Hepatocyte (in vitro differentiated cells): ENCODE measurements around the gene MRPS9. TPM values are rescaled to one million over a fixed set of nuclear protein-coding genes. Genes with fewer than 3 reads are reported as not detected.
A peak's percentile ranks its signal among the peaks of the same experiment; 100 is the strongest.

Source experiments
- DNase-seq: peaks from one replicate; pipeline ENCODE4 v3.0.0-alpha.2; 2016; ENCODE audit warnings: low spot score
- H2AFZ ChIP-seq: fragments of 200-600 bp; sonication (generic); 2 replicates; pipeline ENCODE4 v1.6.0; 2016; ENCODE audit warnings: antibody characterized with exemption, mild to moderate bottlenecking
- H3K27ac ChIP-seq: fragments of 200-600 bp; sonication (generic); 2 replicates; pipeline ENCODE4 v1.5.1; 2016; ENCODE audit warnings: mild to moderate bottlenecking
- H3K27me3 ChIP-seq: fragments of 200-600 bp; sonication (generic); 2 replicates; pipeline ENCODE4 v1.6.1; 2016
- H3K36me3 ChIP-seq: fragments of 200-600 bp; sonication (generic); replicated peaks from 2 replicates; pipeline ENCODE4 v1.5.1; 2016; ENCODE audit warnings: low read depth; ENCODE audit not compliant: insufficient read depth
- H3K4me1 ChIP-seq: fragments of 200-600 bp; sonication (generic); 2 replicates; pipeline ENCODE4 v1.5.1; 2016; ENCODE audit warnings: mild to moderate bottlenecking, moderate library complexity; ENCODE audit not compliant: insufficient read depth
- H3K4me2 ChIP-seq: fragments of 200-600 bp; sonication (generic); 2 replicates; pipeline ENCODE4 v1.6.0; 2016
- H3K4me3 ChIP-seq: fragments of 200-600 bp; sonication (generic); 2 replicates; pipeline ENCODE4 v1.5.1; 2016; ENCODE audit warnings: mild to moderate bottlenecking
- H3K79me2 ChIP-seq: fragments of 200-600 bp; sonication (generic); 2 replicates; pipeline ENCODE4 v1.6.0; 2017; ENCODE audit warnings: mild to moderate bottlenecking
- H3K9me2 ChIP-seq: fragments of 200-600 bp; sonication (generic); replicated peaks from 2 replicates; pipeline ENCODE4 v1.6.0; 2017; ENCODE audit warnings: mild to moderate bottlenecking; ENCODE audit not compliant: insufficient read depth
- H3K9me3 ChIP-seq: fragments of 200-600 bp; sonication (generic); 2 replicates; pipeline ENCODE4 v1.5.1; 2016; ENCODE audit warnings: low read depth, mild to moderate bottlenecking
- H4K20me1 ChIP-seq: fragments of 200-600 bp; sonication (generic); 2 replicates; pipeline ENCODE4 v1.6.0; 2016; ENCODE audit warnings: mild to moderate bottlenecking; ENCODE audit not compliant: insufficient read depth, poor library complexity, severe bottlenecking
- EZH2 ChIP-seq: fragments of 200-600 bp; sonication (generic); IDR thresholded peaks from 2 replicates; pipeline ENCODE4 v1.6.1; 2016; ENCODE audit warnings: antibody characterized with exemption, mild to moderate bottlenecking, borderline replicate concordance
- EZH2phosphoT487 ChIP-seq: fragments of 200-600 bp; sonication (generic); IDR thresholded peaks from one replicate; pipeline ENCODE4 v1.6.1; 2018; ENCODE audit warnings: antibody characterized with exemption, mild to moderate bottlenecking, low read depth, moderate library complexity; ENCODE audit not compliant: unreplicated experiment, severe bottlenecking
- WGBS: methylation state at CpG from one replicate; pipeline ENCODE4 v1.1.6; 2016; ENCODE audit warnings: low lambda C conversion rate; ENCODE audit errors: missing lambda C conversion rate; 5-methylcytosine and 5-hydroxymethylcytosine counted together
- polyA plus RNA-seq: library from polyadenylated mRNA; unstranded; fragments of >200 nt; fragmentation: Nextera tagmentation; extraction: Ambion mirVana; gene quantifications from 2 replicates; pipeline ENCODE4 v1.2.1, GENCODE V29; 2016
- total RNA-seq: library from RNA; depleted of rRNA; stranded (reverse); fragments of >200 nt; gene quantifications from 2 replicates; pipeline ENCODE4 v1.2.3, GENCODE V29; 2014
- TF ChIP-seq, protein P1 (sequence below): fragments of 200-600 bp; sonication (generic); IDR thresholded peaks from 2 replicates; pipeline ENCODE4 v1.5.1; 2016; ENCODE audit warnings: antibody characterized with exemption, mild to moderate bottlenecking; ENCODE audit not compliant: poor library complexity

MRPS9 gene
- total and polyA plus RNA-seq, 2 experiments from 2014 or later: 30.8 to 35.0 TPM

DNA sequence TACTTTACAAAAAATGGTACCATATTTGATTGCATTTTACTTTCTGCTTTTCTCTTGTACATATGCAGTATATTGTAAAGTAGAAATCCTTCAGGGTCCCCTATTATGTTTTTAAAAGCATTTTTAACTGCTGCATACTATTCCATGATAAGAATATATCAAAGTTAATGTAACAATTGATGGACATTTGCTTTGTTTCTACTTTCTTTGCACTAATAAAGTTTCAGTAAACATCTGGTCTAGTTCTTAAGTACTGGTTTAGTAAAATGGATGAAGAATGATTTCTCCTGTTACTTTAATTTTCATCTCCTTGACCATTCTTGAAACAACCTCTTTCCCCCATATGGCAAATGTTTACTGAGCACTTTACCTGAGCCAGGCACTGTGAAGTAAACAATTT lies 1.7 kb downstream of the MRPS9 start:
- TF ChIP-seq EZH2 (no peak), EZH2phosphoT487 (no peak)
- TF ChIP-seq, protein P1, sequence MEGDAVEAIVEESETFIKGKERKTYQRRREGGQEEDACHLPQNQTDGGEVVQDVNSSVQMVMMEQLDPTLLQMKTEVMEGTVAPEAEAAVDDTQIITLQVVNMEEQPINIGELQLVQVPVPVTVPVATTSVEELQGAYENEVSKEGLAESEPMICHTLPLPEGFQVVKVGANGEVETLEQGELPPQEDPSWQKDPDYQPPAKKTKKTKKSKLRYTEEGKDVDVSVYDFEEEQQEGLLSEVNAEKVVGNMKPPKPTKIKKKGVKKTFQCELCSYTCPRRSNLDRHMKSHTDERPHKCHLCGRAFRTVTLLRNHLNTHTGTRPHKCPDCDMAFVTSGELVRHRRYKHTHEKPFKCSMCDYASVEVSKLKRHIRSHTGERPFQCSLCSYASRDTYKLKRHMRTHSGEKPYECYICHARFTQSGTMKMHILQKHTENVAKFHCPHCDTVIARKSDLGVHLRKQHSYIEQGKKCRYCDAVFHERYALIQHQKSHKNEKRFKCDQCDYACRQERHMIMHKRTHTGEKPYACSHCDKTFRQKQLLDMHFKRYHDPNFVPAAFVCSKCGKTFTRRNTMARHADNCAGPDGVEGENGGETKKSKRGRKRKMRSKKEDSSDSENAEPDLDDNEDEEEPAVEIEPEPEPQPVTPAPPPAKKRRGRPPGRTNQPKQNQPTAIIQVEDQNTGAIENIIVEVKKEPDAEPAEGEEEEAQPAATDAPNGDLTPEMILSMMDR: no peak
- Histone ChIP-seq H3K9me2 (no peaks in the 10 kb centered on the region), H3K27ac (no peak overlapping the region), H3K36me3 (no peaks in the 10 kb centered on the region), H3K9me3 (no peaks in the 10 kb centered on the region), H3K4me3 (no peak overlapping the region), H3K79me2 (peaks cover 49% of the 10 kb centered on the region), H2AFZ (no peak overlapping the region), H3K4me2 (peak overlapping the region; percentile 85), H3K4me1 (peaks cover 6% of the 10 kb centered on the region), H3K27me3 (no peaks in the 10 kb centered on the region), H4K20me1 (peaks cover 4% of the 10 kb centered on the region)
- no peak for DNase-seq

DNA sequence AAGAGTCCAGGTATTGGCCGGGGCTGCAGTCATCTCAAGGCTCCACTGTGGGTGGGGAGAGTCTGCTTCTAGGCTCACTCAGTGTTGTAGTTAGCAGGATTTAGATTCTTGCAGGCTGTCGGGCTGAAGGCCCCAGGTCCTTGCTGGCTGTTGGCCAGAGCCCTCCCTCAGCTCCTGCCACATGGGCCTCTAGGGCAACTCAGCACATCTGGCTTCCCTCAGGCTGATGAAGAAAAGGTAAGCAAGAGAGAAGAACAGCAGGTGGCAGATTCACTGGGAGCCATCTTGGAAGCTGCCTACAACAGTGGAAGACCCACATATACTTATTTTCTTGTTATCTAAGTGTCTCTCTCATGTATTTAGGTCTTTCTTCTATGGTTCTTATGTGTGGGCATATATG lies 4.3 kb downstream of the MRPS9 start:
- WGBS: 59% methylated on average over 2 of the region's 2 CpGs
- Histone ChIP-seq H3K4me2 (no peak overlapping the region), H3K27ac (no peak overlapping the region), H3K9me2 (no peaks in the 10 kb centered on the region), H2AFZ (no peak overlapping the region), H3K79me2 (peaks cover 56% of the 10 kb centered on the region), H3K4me3 (no peak overlapping the region), H3K36me3 (peaks cover 4% of the 10 kb centered on the region), H3K9me3 (no peaks in the 10 kb centered on the region), H4K20me1 (peaks cover 4% of the 10 kb centered on the region), H3K4me1 (peaks cover under 1% of the 10 kb centered on the region), H3K27me3 (no peaks in the 10 kb centered on the region)
- peak; percentile 14 for DNase-seq
- no peak for TF ChIP-seq EZH2

DNA sequence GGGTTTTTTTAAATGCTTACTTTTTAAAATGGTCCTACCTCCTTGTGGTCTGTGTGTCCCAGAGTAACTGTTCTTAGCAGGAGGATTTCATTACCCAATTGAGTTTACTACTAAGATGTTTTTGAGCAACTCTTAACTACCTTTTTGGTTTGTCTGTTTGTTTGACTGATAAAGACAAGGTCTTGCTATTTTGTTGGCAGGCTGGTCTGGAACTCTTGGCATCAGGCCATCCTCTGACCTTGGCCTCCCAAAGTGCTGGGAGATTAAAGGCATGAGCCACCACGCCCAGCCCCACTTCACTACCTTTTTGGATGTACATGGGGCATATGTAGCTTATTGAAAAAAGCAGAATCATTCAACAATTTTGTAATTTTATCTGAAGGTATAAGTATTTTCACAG lies 14.9 kb downstream of the MRPS9 start:
- H3K4me1 ChIP-seq: no peaks in the 10 kb centered on the region
- H3K9me2 ChIP-seq: no peaks in the 10 kb centered on the region
- H3K79me2 ChIP-seq: peaks cover 14% of the 10 kb centered on the region
- H3K36me3 ChIP-seq: no peaks in the 10 kb centered on the region
- TF ChIP-seq, protein P1: no peak
- TF ChIP-seq EZH2: no peak
- no peak for TF ChIP-seq EZH2phosphoT487
- H3K9me3 ChIP-seq: peaks cover 3% of the 10 kb centered on the region
- H3K4me2 ChIP-seq: no peak overlapping the region
- no peak for DNase-seq
- no peak overlapping the region for H2AFZ ChIP-seq
- no peaks in the 10 kb centered on the region for H4K20me1 ChIP-seq
- no peak overlapping the region for H3K27ac ChIP-seq
- no peaks in the 10 kb centered on the region for H3K27me3 ChIP-seq
- no peak overlapping the region for H3K4me3 ChIP-seq
- WGBS: 86% methylated on average over 1 of the region's 1 CpG

DNA sequence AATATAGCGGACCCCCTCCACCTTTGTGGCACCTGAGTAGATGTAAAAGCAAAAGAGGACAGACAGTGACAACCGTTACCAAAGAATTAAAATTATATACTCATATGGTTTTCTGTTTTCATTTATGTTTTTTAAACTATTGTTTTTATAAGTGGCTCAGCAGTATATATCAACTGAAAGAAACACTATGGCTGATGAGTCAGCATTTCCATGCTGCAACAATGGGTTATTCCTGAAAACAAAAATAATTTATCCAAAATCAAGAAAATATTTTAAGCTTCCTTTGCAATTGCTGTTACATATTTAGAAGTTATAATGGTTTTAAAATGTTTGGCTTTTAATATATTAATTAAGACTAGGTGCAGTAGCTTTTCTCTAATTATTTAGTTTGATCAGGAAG lies 17.7 kb downstream of the MRPS9 start:
- Histone ChIP-seq H3K36me3 (no peaks in the 10 kb centered on the region), H3K4me2 (no peak overlapping the region), H3K4me1 (no peaks in the 10 kb centered on the region)

More for the DNA sequence above, 17.7 kb downstream of the MRPS9 start:
- H3K27ac ChIP-seq: no peak overlapping the region
- H3K79me2 ChIP-seq: peaks cover 22% of the 10 kb centered on the region
- H3K9me3 ChIP-seq: peaks cover 3% of the 10 kb centered on the region
- H3K4me3 ChIP-seq: no peak overlapping the region
- H3K9me2 ChIP-seq: no peaks in the 10 kb centered on the region
- WGBS: 98% methylated on average over 2 of the region's 2 CpGs
- DNase-seq: no peak
- no peaks in the 10 kb centered on the region for H3K27me3 ChIP-seq
- TF ChIP-seq EZH2 (no peak), EZH2phosphoT487 (no peak)
- TF ChIP-seq, protein P1: no peak
- no peak overlapping the region for H2AFZ ChIP-seq
- no peaks in the 10 kb centered on the region for H4K20me1 ChIP-seq
